CD14-positive monocyte (primary cell): Measurements from ENCODE around the gene TUT1. TPM values are rescaled to one million over a fixed set of nuclear protein-coding genes. Genes with fewer than 3 reads are reported as not detected.

ENCODE experiments used
- DNase-seq, 3 donors: peaks; one replicate each; pipeline ENCODE4 v3.0.0-alpha.2; 2011 to 2022
- H2AFZ ChIP-seq: 2 replicates; pipeline ENCODE4 v1.6.0; 2012; ENCODE audit warnings: mild to moderate bottlenecking, low read depth, low read length, inconsistent platforms; ENCODE audit not compliant: insufficient read depth, poor library complexity, severe bottlenecking
- H3K27ac ChIP-seq, 2 donors: 1 replicate in 1 of 2; 2 replicates in 1 of 2; pipeline ENCODE4 v1.5.1; 2012 to 2013; ENCODE audit warnings: low read length in 2 of 2, control low read depth in 1 of 2, inconsistent platforms in 1 of 2, low read depth in 1 of 2, mild to moderate bottlenecking in 1 of 2
- H3K27me3 ChIP-seq, 2 donors: one replicate each; pipeline versions ENCODE4 v1.6.0 to v1.6.1; 2011 to 2013; ENCODE audit warnings: low read length in 2 of 2; ENCODE audit not compliant: control insufficient read depth in 2 of 2, insufficient read depth in 2 of 2
- H3K36me3 ChIP-seq, 2 donors: replicated peaks in 1 of 2; 1 replicate in 1 of 2; 2 replicates in 1 of 2; pipeline versions ENCODE4 v1.5.1 to v1.6.1; 2012 to 2013; ENCODE audit warnings: low read length in 2 of 2, control low read depth in 1 of 2, inconsistent platforms in 1 of 2, mild to moderate bottlenecking in 1 of 2; ENCODE audit not compliant: insufficient read depth in 2 of 2, control insufficient read depth in 1 of 2
- H3K4me1 ChIP-seq, 2 donors: 1 replicate in 1 of 2; 2 replicates in 1 of 2; pipeline versions ENCODE4 v1.5.1 to v1.6.1; 2012 to 2013; ENCODE audit warnings: low read length in 2 of 2, control low read depth in 1 of 2, inconsistent platforms in 1 of 2, mild to moderate bottlenecking in 1 of 2, moderate library complexity in 1 of 2; ENCODE audit not compliant: insufficient read depth in 2 of 2, control insufficient read depth in 1 of 2
- H3K4me2 ChIP-seq: replicated peaks from 2 replicates; pipeline ENCODE3; 2012; ENCODE audit warnings: low read length, moderate library complexity, mild to moderate bottlenecking; ENCODE audit not compliant: poor library complexity, severe bottlenecking; ENCODE audit errors: extremely low read depth
- H3K4me3 ChIP-seq, 3 experiments: fragments of 200-600 bp in 1 of 3; sonication (generic) in 1 of 3; replicated peaks in 1 of 3; 1 replicate in 2 of 3; 2 replicates in 1 of 3; pipeline ENCODE4 v1.5.1; 2011 to 2013; ENCODE audit warnings: low read length in 3 of 3, mild to moderate bottlenecking in 3 of 3, control low read depth in 2 of 3, low read depth in 2 of 3, inconsistent platforms in 1 of 3, moderate library complexity in 1 of 3
- H3K79me2 ChIP-seq: 2 replicates; pipeline ENCODE4 v1.6.0; 2012; ENCODE audit warnings: mild to moderate bottlenecking, control low read depth, inconsistent platforms, low read length, moderate library complexity; ENCODE audit not compliant: insufficient read depth
- H3K9ac ChIP-seq: 2 replicates; pipeline ENCODE4 v1.6.0; 2017; ENCODE audit warnings: low read length, mild to moderate bottlenecking; ENCODE audit not compliant: insufficient read depth, poor library complexity, severe bottlenecking
- H3K9me3 ChIP-seq, 2 donors: replicated peaks in 1 of 2; 1 replicate in 1 of 2; 2 replicates in 1 of 2; pipeline versions ENCODE4 v1.5.1 to v1.6.1; 2012 to 2013; ENCODE audit warnings: low read length in 2 of 2, control low read depth in 1 of 2; ENCODE audit not compliant: control insufficient read depth in 1 of 2, insufficient read depth in 1 of 2
- H4K20me1 ChIP-seq: 2 replicates; pipeline ENCODE4 v1.6.0; 2012; ENCODE audit warnings: mild to moderate bottlenecking, low read length, control low read depth, moderate library complexity; ENCODE audit not compliant: insufficient read depth
- H3K27ac Mint-ChIP-seq, 7 donors: one replicate each; pipeline ENCODE4 v1.8.0; 2020; ENCODE audit warnings: mild to moderate bottlenecking in 7 of 7, mixed read lengths in 7 of 7, moderate library complexity in 6 of 7, inconsistent platforms in 2 of 7
- H3K27me3 Mint-ChIP-seq, 3 donors: one replicate each; pipeline ENCODE4 v1.8.0; 2021 to 2022; ENCODE audit warnings: low read depth in 3 of 3, mild to moderate bottlenecking in 3 of 3, mixed read lengths in 3 of 3, moderate library complexity in 3 of 3, inconsistent platforms in 1 of 3
- H3K36me3 Mint-ChIP-seq, 2 donors: one replicate each; pipeline ENCODE4 v1.8.0; 2020; ENCODE audit warnings: mixed read lengths in 2 of 2, inconsistent platforms in 1 of 2, mild to moderate bottlenecking in 1 of 2
- H3K4me1 Mint-ChIP-seq: one replicate; pipeline ENCODE4 v1.8.0; 2020; ENCODE audit warnings: mild to moderate bottlenecking, mixed read lengths
- H3K4me3 Mint-ChIP-seq, 2 donors: one replicate each; pipeline ENCODE4 v1.8.0; 2020; ENCODE audit warnings: mild to moderate bottlenecking in 2 of 2, mixed read lengths in 2 of 2, moderate library complexity in 1 of 2
- H3K9me3 Mint-ChIP-seq, 7 donors: one replicate each; pipeline ENCODE4 v1.8.0; 2020 to 2022; ENCODE audit warnings: mixed read lengths in 7 of 7, mild to moderate bottlenecking in 6 of 7, moderate library complexity in 6 of 7, inconsistent platforms in 2 of 7
- WGBS: methylation state at CpG from one replicate; pipeline ENCODE4 v1.1.5; 2013; ENCODE audit warnings: missing lambda C conversion rate; ENCODE audit not compliant: insufficient coverage; 5-methylcytosine and 5-hydroxymethylcytosine counted together
- intact Hi-C, 2 donors: fragments of 100-400 bp; cut with micrococcal nuclease; formaldehyde crosslinking; loops; one replicate each; pipeline versions ENCODE4 v1.15.0 to v1.15.1; 2023
- polyA plus RNA-seq, 3 donors: library from polyadenylated mRNA; depleted of rRNA in 1 of 3; unstranded in 2 of 3; stranded (reverse) in 1 of 3; fragments of 300-500 nt in 2 of 3; fragments of >200 nt in 1 of 3; fragmentation: Illumina TruSeq in 2 of 3; gene quantifications; 1 replicate in 2 of 3; 2 replicates in 1 of 3; pipeline ENCODE4 v1.2.3, GENCODE V29; 2012 to 2021
- TF ChIP-seq, protein P1 (sequence below): fragments of 200-600 bp; IDR thresholded peaks from one replicate; pipeline ENCODE4 v1.8.0; 2022; ENCODE audit warnings: antibody characterized with exemption, mild to moderate bottlenecking

Gene TUT1
- polyA plus RNA-seq, 3 donors, result 1.8 to 16.3 (median 2.1) TPM

DNA sequence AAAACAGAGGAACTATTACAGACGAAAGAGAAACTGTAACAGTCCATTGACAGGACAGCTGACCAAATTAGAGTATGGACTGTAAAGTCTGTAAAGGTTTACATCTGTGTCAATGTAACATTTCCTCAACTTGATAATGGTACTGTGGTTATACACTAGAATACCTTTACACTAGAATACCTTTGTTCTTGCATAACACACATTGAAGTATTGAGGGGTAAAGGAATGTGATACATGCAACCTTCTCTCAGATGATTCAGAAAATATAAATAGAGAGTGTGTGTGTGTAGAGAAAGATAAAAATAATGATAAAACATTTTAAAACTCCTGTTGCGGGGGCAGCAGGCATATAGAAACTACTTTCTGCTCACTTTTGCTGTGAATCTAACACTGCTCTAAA lies 12.1 kb downstream of the TUT1 start:
- Histone ChIP-seq H2AFZ (no peak overlapping the region), H3K36me3 (peaks cover 44 to 68% of the 10 kb centered on the region in 2 donors), H3K79me2 (peaks cover 20% of the 10 kb centered on the region), H3K4me3 (no peak overlapping the region), H3K9me3 (no peaks in the 10 kb centered on the region), H3K27me3 (no peaks in the 10 kb centered on the region), H3K9ac (no peak overlapping the region), H3K4me1 (peaks cover 13 to 16% of the 10 kb centered on the region in 2 donors), H4K20me1 (no peaks in the 10 kb centered on the region), H3K27ac (no peak overlapping the region), H3K4me2 (no peak overlapping the region)
- Mint-ChIP-seq H3K27me3 (no peaks in the 10 kb centered on the region), H3K9me3 (peaks cover 0 to 2% (median 0%) of the 10 kb centered on the region in 7 donors), H3K4me1 (peaks cover 16% of the 10 kb centered on the region), H3K36me3 (peaks cover 43 to 70% of the 10 kb centered on the region in 2 donors), H3K27ac (no peak overlapping the region), H3K4me3 (no peak overlapping the region)
- intact Hi-C loops, result no loop called here
- no CpG with 5 or more reads among the region's 2 CpGs for WGBS
- TF ChIP-seq, protein P1, sequence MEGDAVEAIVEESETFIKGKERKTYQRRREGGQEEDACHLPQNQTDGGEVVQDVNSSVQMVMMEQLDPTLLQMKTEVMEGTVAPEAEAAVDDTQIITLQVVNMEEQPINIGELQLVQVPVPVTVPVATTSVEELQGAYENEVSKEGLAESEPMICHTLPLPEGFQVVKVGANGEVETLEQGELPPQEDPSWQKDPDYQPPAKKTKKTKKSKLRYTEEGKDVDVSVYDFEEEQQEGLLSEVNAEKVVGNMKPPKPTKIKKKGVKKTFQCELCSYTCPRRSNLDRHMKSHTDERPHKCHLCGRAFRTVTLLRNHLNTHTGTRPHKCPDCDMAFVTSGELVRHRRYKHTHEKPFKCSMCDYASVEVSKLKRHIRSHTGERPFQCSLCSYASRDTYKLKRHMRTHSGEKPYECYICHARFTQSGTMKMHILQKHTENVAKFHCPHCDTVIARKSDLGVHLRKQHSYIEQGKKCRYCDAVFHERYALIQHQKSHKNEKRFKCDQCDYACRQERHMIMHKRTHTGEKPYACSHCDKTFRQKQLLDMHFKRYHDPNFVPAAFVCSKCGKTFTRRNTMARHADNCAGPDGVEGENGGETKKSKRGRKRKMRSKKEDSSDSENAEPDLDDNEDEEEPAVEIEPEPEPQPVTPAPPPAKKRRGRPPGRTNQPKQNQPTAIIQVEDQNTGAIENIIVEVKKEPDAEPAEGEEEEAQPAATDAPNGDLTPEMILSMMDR, result no peak
- no peak for DNase-seq

DNA sequence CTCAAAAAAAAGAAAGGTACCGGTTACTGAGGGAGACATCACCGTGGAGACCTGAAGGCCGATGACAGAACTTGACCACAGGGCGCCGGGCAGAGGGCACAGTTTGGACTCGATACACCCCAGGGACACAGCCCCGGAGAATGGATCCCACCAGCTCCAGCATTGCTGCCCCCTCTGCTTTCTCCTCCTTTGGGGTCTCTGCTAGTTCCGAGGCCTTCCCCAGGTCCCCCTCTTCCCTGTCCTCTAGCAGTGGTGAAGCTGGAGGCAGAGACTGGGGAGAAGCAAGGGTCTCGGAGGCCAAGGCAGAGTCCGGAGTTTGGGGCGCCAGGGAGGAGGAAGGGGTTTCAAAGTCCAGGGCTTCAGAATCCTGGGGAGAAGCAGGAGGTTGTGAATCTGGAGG lies 12.8 kb downstream of the TUT1 start:
- H3K4me1 Mint-ChIP-seq, result peaks cover 16% of the 10 kb centered on the region

More for the DNA sequence above, 12.8 kb downstream of the TUT1 start:
- no peak overlapping the region for H2AFZ ChIP-seq
- Mint-ChIP-seq H3K9me3 (peaks cover 0 to 2% (median 0%) of the 10 kb centered on the region in 7 donors), H3K4me3 (no peak overlapping the region), H3K27ac (peak overlapping the region in 1 of 7 donors; percentile 63), H3K27me3 (no peaks in the 10 kb centered on the region), H3K36me3 (peaks cover 40 to 68% of the 10 kb centered on the region in 2 donors)
- peaks cover 22% of the 10 kb centered on the region for H3K79me2 ChIP-seq
- no peak overlapping the region for H3K27ac ChIP-seq
- no peaks in the 10 kb centered on the region for H3K9me3 ChIP-seq
- H4K20me1 ChIP-seq, result no peaks in the 10 kb centered on the region
- TF ChIP-seq, protein P1, result no peak
- H3K4me2 ChIP-seq, result no peak overlapping the region
- intact Hi-C loops, result no loop called here
- H3K36me3 ChIP-seq, result peaks cover 44 to 64% of the 10 kb centered on the region in 2 donors
- whole genome bisulfite sequencing, result 94% methylated on average over 8 of the region's 11 CpGs
- no peak overlapping the region for H3K9ac ChIP-seq
- H3K4me3 ChIP-seq, result no peak overlapping the region
- H3K4me1 ChIP-seq, result peaks cover 14 to 18% of the 10 kb centered on the region in 2 donors
- H3K27me3 ChIP-seq, result no peaks in the 10 kb centered on the region
- DNase-seq, result no peak
